Epithelial cell of proximal tubule (primary cell): ENCODE data around the gene TFAP2D. TPM values are rescaled to one million over a fixed set of nuclear protein-coding genes. Genes with fewer than 3 reads are reported as not detected.

Experiments used
- DNase-seq: peaks from one replicate; pipeline ENCODE4 v3.0.0-alpha.2; 2011; ENCODE audit warnings: low read depth
- H3K4me3 ChIP-seq: 2 replicates; pipeline ENCODE4 v1.5.1; 2011; ENCODE audit warnings: low read depth, mild to moderate bottlenecking, low read length
- total RNA-seq: library from RNA; depleted of rRNA; stranded (reverse); fragments of >200 nt; gene quantifications from 2 replicates; pipeline ENCODE4 v1.2.3, GENCODE V29; 2015
- TF ChIP-seq, protein P1 (sequence below): conservative IDR thresholded peaks from 2 replicates; pipeline ENCODE4 v1.5.1; 2012; ENCODE audit warnings: low read depth, mild to moderate bottlenecking, low read length

Gene TFAP2D
- total RNA-seq, 1 donor from 2014 or later, result not detected

DNA sequence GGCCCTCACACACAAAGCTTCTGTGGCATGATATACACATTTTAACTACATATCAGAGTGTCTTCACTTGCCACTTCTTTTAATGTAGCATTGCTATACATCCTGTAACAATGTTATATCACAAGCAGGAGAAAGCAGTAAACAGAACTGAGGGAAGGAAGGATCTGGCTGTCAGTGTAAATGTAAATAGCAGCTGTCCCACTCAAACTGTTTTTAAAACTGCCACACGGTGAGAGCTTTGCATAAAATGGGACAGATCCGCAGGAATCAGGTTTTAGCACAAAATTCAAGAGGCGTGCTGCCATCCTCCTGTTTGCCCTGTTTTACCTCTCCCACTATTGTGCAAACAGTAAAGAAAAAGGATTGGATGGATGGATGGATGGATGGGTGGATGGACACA, 28.8 kb downstream of the TFAP2D start:
- no peak overlapping the region for H3K4me3 ChIP-seq
- no peak for DNase-seq
- TF ChIP-seq, protein P1, sequence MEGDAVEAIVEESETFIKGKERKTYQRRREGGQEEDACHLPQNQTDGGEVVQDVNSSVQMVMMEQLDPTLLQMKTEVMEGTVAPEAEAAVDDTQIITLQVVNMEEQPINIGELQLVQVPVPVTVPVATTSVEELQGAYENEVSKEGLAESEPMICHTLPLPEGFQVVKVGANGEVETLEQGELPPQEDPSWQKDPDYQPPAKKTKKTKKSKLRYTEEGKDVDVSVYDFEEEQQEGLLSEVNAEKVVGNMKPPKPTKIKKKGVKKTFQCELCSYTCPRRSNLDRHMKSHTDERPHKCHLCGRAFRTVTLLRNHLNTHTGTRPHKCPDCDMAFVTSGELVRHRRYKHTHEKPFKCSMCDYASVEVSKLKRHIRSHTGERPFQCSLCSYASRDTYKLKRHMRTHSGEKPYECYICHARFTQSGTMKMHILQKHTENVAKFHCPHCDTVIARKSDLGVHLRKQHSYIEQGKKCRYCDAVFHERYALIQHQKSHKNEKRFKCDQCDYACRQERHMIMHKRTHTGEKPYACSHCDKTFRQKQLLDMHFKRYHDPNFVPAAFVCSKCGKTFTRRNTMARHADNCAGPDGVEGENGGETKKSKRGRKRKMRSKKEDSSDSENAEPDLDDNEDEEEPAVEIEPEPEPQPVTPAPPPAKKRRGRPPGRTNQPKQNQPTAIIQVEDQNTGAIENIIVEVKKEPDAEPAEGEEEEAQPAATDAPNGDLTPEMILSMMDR, result no peak

DNA sequence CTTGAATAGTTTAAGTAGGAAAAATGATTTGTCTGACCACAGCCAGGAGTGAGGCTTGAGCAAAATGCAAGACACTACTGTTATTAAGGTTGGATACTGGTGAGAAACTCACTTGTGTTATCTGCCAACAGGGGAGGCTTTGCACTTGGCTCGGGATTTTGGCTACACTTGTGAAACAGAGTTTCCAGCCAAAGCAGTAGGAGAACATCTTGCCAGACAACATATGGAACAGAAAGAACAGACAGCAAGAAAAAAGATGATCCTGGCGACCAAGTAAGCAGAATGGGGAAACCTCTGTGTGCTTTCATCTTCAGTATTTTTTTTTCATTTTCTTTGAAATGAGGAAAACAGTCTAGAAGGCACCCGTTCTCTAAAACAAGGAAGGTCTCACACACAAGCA, 31.6 kb downstream of the TFAP2D start:
- TF ChIP-seq, protein P1, result no peak
- H3K4me3 ChIP-seq, result no peak overlapping the region
- no peak for DNase-seq

DNA sequence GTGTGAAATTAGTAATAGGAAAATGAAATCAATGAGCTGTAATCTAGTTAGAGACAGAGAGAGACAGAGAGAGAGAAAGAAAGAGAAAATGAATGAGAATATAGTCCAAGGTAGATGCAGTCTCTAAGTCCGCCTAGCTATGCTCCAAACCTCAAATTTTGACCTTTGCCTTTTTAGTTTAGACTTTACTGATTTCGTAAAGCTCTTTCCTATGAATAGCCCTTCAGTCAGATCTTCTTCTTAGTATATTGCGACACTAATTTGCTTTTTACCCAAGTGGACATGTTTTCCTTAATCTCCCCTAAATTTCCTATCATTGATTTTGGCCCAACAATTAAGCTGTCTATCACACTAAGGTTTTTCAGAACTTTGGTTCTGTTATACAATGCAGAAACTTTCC, 49.5 kb downstream of the TFAP2D start:
- no peak for DNase-seq
- TF ChIP-seq, protein P1, result no peak
- no peak overlapping the region for H3K4me3 ChIP-seq

DNA sequence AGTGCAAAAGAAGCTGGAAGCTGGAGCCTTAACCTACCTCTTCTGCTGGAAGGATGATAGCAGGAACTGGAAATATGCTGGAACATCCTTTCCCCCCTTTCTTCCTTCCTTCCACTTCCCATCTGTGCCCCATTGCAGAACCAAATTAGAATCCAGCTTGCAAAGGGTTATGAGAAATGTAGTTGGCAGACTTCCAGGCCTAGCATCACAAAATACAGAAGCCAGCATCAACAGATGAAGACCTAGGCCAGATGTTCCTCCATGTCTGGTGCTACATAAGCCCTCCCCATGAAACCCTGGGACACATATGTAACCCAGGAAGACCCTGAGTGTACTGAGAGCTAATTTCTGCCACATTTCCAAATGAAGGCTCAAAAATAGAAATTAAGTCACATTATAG, 65.4 kb downstream of the TFAP2D start:
- H3K4me3 ChIP-seq, result no peak overlapping the region
- DNase-seq, result no peak
- TF ChIP-seq, protein P1, result no peak

DNA sequence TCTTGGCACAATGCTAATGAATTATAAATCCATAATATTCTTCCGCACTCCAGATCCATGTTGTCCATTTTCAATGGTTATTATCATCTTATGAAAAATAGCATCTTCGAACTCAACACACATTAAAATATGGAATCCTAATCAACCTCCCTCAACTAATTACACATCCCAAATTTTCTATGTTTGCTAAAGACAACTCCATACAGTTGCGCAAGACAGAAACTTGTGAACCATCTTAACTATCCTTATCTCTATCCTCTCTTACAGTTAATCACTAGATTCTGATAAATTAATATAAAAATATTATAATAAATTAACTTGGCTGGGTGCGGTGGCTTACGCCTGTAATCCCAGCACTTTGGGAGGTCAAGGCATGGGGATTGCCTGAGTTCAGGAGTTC, 67.1 kb downstream of the TFAP2D start:
- DNase-seq, result no peak
- no peak overlapping the region for H3K4me3 ChIP-seq
- TF ChIP-seq, protein P1, result no peak

DNA sequence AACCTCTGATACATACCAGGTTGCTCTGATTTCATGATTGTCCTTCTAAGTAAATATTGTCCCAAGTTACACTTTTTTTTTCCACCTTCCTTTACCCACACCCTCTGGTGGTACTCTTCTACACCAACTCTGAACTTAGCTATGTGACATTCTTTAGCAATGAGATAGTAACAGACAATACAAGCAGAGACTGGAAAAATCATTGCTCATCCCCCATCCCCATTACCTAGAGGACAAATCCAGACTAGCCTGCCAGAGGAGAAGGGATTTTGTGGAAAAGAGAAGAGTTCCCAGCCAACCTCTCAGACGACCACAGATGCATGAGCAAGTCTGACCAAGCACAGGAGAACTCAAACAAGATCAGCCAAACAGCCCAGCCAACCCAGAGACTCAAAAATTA, 72.6 kb downstream of the TFAP2D start:
- no peak overlapping the region for H3K4me3 ChIP-seq
- DNase-seq, result no peak
- TF ChIP-seq, protein P1, result no peak

DNA sequence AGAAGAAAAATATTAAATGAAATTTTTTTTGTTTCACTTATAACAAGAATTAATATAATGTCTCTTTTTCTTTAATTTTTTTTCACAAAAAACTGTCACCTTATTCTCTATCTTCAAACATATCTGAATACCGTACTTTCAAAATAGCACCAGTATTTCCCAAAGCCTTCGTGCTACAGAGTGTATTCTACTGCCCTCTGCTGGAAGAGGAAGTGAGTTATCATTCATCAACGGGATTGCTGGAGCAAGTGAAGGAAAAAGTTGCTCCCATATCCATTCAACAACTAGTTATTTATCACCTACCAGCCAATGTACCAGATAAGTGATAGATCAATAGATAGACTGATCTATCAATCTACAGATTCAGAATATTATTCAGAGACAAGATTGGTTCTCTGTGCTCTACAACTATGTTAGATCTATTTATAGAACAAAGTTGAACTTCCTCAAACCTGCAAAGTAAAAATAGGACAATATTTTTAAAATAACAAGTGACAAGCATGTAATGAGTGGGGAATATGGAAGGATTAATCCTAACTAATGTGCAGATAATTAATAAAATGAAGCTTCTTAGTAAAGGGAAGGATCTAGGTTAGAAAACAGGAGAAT, 78.7 kb downstream of the TFAP2D start:
- TF ChIP-seq, protein P1, result peak; percentile 94
- DNase-seq, result peak; percentile 13
- H3K4me3 ChIP-seq, result no peak overlapping the region
